Putamen (tissue), 1 donor: ENCODE data around the gene OPN1MW2.
"Not testable (repeated sequence)": the region's sequence is repeated elsewhere in the genome, so short reads cannot be mapped to it uniquely, and the experiment has no call there.

Source experiments
- DNase-seq: peaks from one replicate; pipeline ENCODE4 v3.0.0-alpha.2; 2016; ENCODE audit warnings: low spot score

The OPN1MW2 gene

DNA sequence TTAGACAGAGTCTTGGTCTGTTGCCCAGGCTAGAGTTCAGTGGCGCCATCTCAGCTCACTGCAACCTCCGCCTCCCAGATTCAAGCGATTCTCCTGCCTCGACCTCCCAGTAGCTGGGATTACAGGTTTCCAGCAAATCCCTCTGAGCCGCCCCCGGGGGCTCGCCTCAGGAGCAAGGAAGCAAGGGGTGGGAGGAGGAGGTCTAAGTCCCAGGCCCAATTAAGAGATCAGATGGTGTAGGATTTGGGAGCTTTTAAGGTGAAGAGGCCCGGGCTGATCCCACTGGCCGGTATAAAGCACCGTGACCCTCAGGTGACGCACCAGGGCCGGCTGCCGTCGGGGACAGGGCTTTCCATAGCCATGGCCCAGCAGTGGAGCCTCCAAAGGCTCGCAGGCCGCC is at the start of gene OPN1MW2:
Gene OPN1MW2 (plus strand): TSS at position 301 of the 400 bp plus-strand sequence. CDS start 60 bp downstream, at position 361.
- DNase-seq, result not testable (repeated sequence)

DNA sequence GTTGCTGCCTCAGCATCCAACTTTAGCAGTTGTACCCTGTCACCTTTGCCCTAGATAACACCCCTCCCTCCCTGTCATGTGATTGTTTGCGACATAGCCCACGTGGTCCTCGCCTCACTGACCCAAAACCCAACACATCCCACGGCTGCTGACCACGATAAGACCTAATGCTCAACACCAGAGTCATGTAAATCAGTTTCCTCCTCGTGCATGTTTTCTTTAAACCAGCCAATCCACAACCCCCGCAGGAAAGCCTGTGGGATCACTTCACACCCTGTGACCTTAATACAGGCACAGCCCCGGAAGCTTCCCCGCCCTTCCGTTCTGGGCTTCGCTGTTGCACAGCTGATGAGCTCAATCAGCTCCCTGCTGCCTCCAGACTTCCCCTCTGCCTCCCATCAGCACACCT is 47.0 kb upstream of the OPN1MW2 start:
- DNase-seq, result not testable (repeated sequence)

DNA sequence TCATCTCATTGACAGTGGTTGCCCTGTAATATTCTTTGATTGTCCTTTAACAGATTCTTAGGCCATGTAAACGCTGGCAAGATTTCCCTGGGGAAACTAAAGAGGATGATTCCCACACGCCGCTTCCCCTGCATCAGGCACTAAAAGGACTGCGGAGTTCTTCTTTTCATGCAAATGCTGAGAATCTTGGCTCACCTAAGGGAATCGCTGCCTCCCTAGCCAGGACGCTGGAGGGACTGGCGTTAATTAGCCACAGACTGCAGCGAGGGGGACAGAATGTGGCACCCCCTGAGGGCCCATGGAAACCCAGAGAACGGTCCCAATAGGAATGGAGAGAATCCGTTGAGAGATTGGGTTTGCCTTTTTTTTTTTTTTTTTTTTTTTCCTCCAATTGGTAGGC is 45.2 kb upstream of the OPN1MW2 start:
- DNase-seq, result not testable (repeated sequence)

DNA sequence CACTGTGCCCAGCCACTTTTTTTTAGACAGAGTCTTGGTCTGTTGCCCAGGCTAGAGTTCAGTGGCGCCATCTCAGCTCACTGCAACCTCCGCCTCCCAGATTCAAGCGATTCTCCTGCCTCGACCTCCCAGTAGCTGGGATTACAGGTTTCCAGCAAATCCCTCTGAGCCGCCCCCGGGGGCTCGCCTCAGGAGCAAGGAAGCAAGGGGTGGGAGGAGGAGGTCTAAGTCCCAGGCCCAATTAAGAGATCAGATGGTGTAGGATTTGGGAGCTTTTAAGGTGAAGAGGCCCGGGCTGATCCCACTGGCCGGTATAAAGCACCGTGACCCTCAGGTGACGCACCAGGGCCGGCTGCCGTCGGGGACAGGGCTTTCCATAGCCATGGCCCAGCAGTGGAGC is 37.3 kb upstream of the OPN1MW2 start, which contains the start of gene OPN1MW:
Gene OPN1MW (plus strand): TSS at position 301 of the 400 bp plus-strand sequence. CDS start 82 bp downstream, at position 383.
- DNase-seq, result not testable (repeated sequence)

DNA sequence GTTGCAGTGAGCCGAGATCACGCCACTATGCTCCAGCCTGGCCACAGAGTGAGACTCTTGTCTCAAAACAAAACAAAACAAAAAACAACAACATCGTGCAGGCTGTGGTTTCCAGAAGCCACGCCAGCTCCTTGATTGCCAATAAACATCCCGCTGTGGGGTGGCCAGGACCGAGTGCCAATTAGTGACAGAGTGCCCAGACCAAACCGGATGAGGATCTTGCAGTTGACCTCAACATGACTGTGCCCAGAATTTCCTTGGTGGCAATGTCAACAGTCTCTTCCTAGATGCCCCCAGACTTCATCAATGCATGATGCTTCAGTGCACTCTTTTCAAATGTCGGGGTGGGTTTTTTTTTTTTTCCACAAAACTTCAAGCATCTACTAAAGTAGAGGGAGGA is 35.8 kb upstream of the OPN1MW2 start:
- DNase-seq, result not testable (repeated sequence)

DNA sequence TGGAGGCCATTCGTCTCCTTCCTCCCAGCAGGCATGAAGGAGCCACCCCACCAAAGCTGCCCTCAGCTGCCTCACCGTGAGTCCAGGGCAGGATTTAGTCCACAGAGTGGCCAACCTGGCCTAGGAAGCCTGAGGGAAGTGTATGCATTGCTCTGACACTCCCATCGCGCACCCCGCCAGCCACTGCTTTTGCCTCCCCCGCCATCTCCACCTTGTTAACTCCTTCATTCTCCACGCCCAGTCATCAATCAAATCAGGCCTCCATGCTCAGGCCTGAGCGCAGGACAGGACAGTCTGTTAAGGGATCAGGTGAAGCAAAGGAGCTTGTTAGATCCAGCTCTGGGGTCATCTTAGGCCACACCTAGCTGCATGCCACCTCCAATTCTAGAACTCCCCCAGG is 26.7 kb upstream of the OPN1MW2 start:
- DNase-seq, result not testable (repeated sequence)

DNA sequence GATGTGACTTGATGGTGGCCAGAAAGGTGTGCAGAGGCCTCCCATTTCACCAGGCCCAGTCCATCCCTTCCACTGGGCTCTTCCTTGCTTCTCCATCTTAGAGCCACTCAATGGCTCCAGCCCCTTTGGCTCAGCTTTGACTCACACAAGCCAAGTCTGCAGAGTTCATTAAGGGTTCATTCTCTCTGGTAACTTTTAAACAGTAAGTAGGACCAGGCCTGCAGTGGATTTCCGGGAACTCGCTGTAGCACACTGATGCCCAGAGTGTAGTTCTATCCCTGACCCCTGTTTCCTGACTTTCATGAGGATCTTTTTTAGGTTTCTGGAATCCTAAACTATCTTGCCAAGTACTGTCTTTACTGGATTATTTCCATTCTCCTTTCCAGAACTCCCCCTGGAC is 25.2 kb upstream of the OPN1MW2 start:
- not testable (repeated sequence) for DNase-seq

DNA sequence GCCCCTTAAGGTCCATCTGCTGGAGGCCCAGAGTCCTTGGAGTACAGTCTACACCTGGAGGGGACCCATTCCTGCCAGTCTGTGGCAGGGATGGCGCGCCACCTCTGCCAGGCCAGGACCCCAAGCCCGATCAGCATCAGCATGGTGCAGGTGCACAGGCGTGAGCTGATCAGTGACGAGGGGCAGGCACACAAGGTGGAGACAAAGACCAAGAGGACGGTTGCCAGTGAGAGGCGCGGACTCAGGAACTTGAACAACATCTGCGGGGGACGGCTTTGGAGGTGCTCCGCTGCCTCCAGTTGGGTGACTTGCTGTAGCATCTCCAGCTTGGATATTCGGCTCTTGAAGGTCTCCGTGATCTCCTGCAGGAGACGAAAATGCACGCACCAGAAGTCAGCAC is 23.1 kb upstream of the OPN1MW2 start:
- DNase-seq, result not testable (repeated sequence)

DNA sequence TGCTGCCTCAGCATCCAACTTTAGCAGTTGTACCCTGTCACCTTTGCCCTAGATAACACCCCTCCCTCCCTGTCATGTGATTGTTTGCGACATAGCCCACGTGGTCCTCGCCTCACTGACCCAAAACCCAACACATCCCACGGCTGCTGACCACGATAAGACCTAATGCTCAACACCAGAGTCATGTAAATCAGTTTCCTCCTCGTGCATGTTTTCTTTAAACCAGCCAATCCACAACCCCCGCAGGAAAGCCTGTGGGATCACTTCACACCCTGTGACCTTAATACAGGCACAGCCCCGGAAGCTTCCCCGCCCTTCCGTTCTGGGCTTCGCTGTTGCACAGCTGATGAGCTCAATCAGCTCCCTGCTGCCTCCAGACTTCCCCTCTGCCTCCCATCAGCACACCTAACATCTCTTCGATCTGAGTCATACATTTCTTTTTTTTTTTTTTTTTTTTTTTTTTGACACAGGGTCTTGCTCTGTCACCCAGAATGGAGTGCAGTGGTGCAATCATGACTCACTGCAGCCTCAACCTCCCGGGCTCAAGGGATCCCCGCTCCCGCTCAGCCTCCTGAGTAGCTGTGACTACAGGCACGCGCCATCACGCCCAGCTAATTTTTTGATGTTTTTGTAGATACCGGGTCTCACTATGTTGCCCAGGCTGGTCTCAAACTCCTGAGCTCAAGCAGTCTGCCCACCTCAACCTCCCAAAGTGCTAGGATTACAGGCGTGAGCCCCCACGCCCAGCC is 9.7 kb upstream of the OPN1MW2 start:
- DNase-seq, result not testable (repeated sequence)

DNA sequence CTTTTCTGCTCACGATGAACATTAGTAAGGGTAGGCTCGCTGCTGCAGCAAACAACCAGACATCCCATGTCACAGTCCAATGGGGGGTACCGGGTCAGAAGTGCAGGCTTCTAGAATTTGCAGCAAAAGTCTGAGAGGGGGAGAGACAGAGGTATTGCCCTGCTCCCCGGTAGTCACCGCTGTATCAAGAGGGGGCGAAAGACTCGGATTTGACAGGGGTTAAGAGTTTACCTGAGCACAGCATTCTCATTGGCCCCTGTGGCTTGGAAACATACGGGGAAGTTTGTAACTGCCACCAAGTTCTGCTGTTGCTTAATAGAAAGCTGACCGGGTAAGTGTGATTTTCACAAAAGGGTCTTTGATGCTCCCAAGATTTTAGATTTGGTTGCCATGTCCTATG is 8.5 kb upstream of the OPN1MW2 start:
- not testable (repeated sequence) for DNase-seq

DNA sequence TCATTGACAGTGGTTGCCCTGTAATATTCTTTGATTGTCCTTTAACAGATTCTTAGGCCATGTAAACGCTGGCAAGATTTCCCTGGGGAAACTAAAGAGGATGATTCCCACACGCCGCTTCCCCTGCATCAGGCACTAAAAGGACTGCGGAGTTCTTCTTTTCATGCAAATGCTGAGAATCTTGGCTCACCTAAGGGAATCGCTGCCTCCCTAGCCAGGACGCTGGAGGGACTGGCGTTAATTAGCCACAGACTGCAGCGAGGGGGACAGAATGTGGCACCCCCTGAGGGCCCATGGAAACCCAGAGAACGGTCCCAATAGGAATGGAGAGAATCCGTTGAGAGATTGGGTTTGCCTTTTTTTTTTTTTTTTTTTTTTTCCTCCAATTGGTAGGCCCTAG is 8.1 kb upstream of the OPN1MW2 start:
- not testable (repeated sequence) for DNase-seq

DNA sequence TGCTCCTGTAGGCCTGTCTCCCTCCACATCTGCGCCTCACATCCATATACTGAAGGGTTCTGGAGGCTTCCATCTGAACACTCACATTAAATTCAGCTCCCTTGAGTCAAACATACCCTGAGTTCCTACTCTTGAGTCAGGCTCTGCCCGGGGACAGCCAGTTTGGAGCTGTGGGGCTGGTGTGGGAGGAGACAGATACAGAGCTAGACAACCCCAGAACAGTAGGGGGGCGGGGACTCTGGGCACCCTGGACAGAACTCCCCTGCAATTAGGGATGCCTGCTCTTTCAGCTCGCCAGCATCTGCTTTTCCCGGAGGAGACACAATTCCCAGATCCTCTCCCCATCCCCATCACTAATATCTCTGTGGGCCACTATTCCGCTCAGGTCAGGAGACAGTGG is 5.7 kb downstream of the OPN1MW2 start:
- not testable (repeated sequence) for DNase-seq

DNA sequence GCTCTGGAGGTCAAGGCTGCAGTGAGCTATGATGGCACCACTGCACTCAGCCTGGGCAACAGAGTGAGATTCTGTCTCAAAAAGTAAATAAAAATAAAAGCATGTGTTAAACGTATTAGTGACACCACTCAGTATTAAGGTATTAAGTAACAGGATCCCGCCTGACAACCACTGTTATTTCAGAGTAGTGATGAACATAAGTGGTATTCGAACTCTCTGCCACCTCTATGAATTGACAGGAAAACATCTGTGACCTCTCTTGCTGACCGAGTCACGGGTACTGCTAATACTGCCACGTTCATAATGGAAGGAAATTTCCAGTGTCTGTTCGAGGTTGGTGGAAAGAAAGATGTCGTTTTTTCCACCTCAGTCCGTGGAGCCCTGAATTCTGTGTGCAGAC is 7.2 kb downstream of the OPN1MW2 start:
- not testable (repeated sequence) for DNase-seq

DNA sequence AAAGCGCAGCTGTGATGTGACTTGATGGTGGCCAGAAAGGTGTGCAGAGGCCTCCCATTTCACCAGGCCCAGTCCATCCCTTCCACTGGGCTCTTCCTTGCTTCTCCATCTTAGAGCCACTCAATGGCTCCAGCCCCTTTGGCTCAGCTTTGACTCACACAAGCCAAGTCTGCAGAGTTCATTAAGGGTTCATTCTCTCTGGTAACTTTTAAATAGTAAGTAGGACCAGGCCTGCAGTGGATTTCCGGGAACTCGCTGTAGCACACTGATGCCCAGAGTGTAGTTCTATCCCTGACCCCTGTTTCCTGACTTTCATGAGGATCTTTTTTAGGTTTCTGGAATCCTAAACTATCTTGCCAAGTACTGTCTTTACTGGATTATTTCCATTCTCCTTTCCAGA is 11.9 kb downstream of the OPN1MW2 start:
- DNase-seq, result not testable (repeated sequence)

DNA sequence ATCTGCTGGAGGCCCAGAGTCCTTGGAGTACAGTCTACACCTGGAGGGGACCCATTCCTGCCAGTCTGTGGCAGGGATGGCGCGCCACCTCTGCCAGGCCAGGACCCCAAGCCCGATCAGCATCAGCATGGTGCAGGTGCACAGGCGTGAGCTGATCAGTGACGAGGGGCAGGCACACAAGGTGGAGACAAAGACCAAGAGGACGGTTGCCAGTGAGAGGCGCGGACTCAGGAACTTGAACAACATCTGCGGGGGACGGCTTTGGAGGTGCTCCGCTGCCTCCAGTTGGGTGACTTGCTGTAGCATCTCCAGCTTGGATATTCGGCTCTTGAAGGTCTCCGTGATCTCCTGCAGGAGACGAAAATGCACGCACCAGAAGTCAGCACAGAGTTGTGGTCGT is 14.1 kb downstream of the OPN1MW2 start:
- not testable (repeated sequence) for DNase-seq

DNA sequence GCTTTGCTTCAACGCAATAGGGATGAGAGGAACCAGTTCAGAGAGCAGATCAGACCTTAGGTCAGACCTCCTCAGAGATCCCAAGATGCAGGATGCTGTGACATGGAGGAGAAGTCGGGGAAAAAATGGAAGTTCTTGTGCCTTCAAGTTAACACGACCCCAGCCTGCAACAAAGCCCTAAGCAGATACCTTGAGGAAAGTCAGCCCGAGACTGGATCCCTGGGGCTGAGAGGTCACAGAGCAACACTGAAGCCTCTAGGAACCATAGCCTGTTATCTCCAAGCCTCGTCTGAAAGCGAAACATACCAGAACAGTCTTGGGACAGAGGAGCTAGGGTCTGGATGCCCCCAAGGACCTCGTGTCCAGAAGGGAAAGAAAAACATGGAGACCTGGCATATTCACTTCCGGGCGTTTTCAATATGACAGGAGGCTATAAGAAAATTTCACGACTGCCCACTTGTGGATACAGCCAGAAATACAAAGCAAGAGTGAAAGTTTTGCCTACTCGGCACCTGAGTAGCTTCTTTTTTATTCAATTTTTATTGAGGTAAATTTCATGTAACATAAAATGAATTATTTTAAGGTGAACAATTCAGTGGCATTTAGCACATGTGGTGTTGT is 19.5 kb downstream of the OPN1MW2 start:
- DNase-seq, result not testable (repeated sequence)

DNA sequence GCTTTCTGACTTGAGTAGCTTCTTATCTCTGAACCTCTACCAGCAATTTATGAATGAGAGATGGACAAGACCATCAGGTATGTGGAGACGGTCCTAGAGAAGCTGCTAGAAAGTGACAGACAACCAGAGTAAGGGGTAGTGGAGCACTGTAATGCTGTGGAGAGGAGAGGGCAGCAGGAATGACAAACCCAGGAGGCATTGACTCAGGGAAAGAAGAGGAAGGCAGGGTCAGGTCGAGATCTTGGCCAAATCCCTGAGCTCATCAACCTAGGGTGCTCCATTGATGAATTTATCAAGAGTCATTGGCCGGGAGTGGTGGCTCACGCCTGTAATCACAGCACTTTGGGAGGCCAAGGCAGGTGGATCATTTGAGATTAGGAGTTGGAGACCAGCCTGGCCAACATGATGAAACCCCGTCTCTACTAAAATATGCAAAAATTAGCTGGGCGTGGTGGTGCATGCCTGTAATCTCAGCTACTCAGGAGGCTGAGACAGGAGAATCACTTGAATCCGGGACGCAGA is 20.5 kb downstream of the OPN1MW2 start:
- DNase-seq, result not testable (repeated sequence)

DNA sequence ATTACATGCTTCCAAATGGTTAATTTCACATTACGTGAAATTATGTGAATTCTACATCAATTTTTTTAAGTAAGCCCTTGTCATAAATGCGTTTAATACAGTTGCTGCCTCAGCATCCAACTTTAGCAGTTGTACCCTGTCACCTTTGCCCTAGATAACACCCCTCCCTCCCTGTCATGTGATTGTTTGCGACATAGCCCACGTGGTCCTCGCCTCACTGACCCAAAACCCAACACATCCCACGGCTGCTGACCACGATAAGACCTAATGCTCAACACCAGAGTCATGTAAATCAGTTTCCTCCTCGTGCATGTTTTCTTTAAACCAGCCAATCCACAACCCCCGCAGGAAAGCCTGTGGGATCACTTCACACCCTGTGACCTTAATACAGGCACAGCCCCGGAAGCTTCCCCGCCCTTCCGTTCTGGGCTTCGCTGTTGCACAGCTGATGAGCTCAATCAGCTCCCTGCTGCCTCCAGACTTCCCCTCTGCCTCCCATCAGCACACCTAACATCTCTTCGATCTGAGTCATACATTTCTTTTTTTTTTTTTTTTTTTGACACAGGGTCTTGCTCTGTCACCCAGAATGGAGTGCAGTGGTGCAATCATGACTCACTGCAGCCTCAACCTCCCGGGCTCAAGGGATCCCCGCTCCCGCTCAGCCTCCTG is 28.0 kb downstream of the OPN1MW2 start:
- not testable (repeated sequence) for DNase-seq

DNA sequence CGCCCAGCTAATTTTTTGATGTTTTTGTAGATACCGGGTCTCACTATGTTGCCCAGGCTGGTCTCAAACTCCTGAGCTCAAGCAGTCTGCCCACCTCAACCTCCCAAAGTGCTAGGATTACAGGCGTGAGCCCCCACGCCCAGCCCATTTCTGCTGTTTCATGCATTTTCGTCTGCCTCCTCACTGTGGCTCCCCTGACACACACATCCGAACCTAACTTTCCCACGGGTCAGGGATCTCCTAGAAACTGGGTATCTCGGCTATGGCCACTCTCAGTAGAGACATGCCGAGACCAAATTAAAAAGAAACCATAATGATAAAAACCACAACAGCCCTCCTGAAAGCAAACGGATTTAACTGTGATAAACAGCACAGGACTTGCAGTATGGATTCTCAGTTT is 28.5 kb downstream of the OPN1MW2 start:
- DNase-seq, result not testable (repeated sequence)

DNA sequence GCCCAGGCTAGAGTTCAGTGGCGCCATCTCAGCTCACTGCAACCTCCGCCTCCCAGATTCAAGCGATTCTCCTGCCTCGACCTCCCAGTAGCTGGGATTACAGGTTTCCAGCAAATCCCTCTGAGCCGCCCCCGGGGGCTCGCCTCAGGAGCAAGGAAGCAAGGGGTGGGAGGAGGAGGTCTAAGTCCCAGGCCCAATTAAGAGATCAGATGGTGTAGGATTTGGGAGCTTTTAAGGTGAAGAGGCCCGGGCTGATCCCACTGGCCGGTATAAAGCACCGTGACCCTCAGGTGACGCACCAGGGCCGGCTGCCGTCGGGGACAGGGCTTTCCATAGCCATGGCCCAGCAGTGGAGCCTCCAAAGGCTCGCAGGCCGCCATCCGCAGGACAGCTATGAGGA is 37.7 kb downstream of the OPN1MW2 start, which contains the start of gene OPN1MW3:
Gene OPN1MW3 (plus strand): TSS at position 301 of the 400 bp plus-strand sequence. CDS start 38 bp downstream, at position 339.
- DNase-seq, result not testable (repeated sequence)

DNA sequence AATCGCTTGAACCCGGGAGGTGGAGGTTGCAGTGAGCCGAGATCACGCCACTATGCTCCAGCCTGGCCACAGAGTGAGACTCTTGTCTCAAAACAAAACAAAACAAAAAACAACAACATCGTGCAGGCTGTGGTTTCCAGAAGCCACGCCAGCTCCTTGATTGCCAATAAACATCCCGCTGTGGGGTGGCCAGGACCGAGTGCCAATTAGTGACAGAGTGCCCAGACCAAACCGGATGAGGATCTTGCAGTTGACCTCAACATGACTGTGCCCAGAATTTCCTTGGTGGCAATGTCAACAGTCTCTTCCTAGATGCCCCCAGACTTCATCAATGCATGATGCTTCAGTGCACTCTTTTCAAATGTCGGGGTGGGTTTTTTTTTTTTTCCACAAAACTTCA is 39.2 kb downstream of the OPN1MW2 start:
- not testable (repeated sequence) for DNase-seq

DNA sequence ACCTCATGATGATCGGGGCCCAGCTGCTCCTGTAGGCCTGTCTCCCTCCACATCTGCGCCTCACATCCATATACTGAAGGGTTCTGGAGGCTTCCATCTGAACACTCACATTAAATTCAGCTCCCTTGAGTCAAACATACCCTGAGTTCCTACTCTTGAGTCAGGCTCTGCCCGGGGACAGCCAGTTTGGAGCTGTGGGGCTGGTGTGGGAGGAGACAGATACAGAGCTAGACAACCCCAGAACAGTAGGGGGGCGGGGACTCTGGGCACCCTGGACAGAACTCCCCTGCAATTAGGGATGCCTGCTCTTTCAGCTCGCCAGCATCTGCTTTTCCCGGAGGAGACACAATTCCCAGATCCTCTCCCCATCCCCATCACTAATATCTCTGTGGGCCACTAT is 43.5 kb downstream of the OPN1MW2 start:
- DNase-seq, result not testable (repeated sequence)
